ENCODE data around the gene ENPP7.

The ENPP7 gene

DNA sequence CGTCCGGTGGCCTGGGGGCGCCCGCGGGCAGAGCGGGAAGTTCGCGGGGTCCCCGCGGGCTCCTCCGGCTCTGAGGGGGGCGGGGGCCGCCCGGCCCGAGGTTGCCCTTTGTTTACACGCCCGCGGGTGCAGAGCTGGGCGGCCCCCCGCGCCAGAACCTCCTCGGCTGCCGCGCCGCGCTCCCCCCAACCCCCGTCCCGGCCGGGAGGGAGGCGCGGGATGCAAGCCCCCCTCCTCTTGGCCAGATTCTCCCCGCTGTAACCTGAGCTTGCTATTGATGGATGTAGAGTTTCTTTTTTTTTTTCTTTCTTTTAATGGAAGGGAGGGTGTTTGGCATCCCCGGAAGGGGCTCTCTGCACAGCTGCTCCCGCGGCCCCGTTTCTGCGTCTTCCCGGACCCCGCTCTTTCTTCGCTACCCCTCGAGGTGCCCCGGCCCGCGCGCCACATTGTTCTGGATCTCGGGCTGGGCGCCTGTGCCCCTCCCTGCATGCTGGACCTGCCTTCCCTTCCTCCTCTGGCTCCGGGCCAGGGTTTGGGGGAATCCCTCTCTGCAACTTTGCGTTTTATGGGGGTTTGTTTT, 47.9 kb downstream of the ENPP7 start:
- DNase-seq = peak; percentile 82

DNA sequence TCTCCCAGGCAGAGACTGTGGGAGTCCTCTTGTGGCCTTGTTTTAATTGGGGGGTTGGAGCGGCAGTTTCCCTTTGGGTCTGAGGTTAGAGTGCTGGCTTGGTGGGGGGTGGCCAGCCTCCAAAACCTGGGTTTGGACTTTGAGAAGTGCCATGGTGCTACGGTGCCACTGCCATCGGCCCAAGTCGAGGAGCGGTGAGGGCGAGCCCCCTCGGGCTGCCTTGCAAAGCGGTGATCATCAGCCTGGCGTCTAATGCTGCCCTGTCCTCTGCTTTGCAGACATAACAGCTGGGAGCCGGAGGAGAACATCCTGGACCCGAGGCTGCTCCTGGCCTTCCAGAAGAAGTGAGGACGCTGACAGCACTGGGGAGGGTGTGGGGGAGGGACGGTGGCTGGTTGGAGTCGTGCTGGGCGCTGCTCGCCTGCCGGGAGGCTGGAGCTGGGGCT, 48.4 kb downstream of the ENPP7 start:
- no peak for DNase-seq

DNA sequence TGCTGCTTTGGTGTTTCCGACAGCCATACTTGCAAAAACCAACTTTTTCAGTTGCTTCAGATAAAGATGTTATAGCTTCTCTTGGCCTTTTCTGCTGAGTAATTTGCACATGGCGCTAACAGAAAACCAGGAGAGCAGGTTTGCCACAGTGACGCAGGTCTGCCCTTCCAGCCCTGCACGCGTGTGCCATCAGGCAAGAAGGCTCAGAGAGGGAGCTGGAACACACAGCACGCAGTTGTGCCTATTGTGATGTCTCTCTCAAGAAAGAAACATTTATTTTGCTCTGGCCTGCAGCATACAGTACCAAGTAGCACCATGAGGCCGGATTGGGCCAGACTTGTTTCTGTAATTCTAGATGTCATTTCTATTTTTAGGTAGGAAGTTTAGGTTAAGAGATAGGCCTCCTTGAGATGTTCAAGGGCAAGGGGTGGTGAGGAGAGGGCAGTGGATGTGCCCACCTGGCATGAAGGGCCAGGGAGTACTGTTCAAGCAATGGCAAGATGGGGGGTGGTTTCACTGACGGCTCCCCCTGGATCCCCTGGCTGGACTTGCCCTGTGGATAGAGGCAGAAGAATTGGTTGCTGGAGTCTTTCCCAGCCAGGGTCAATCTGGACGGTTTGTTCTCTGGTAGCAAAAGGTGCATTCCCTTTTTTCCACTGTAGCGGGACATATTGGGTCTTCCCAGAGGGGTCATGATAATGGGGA, 49.1 kb downstream of the ENPP7 start:
- DNase-seq = no peak

DNA sequence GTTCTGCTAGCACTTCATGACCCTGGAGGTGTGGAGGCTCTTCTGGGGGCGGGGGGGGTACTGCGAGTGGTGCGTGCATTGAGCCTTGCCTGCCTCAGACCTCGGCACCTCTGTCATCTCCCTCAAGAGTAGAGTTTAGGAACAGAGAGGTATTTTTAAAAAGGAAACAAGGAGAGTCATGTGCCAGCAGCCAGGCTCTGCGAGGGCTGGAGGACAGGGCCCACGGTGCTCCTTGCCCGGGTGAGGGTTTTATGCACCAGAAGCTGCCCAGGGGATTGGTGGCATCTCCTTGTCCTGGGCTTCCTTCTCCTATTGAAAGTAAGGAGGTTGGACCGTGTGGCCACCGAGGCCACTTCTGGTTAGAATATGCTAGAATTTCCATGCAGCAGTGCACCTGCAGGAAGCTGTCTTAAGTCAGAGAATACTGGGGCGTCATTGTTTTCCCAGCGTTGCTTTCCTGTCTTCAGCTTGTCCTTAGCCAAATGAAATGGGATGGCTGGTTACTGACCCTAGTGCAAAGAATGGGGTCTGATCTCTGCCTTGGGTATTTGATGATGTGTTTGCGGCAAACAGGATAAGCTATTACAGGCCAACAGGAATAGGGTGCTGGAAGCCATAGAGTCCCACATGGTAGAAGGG, 50.4 kb downstream of the ENPP7 start:
- DNase-seq = no peak

DNA sequence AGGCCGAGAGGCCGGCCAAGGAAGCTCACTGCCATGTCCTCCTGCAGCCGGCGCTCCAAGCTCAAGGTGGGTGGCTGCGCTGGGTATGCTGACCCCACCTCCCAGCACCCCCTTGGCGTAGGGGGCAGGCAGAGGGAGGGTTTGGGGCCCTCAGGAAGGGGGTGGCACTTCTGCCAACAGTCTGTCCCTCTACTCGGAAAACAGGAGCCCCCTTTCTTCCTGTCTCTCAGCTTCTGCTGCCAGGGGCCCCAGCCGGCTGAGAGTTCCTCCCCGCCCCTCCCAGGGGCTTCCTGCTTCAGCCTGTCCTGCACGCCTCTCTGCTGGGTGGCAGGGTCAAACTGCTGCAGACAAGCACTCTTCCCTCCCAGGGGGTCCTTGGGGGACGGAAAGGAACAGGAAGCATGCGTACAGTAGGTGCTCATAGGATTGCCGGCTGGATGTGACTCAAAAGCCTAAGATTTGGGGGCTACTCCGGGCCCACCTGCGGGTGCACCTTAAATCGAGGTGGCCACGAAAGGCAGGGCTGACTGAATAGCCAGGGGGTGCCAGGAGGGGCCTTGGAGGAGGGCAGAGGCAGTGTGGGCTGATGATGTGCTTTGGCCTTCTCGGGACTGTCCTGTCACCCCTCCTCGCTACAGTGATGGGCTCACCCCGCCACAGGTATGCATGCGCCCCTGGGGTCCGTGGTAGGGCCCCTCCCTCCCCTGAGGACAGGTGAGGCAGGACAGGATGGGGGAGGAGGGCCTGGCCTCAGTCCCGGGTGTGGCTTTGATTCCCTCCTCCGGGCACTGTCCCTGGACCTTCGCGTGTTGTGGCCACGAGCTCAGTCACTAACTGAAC, 51.2 kb downstream of the ENPP7 start:
- DNase-seq = no peak

- no peak for DNase-seq
Measured at GRCh38 chr17:79783891-79784290, 53.1 kb downstream of the ENPP7 start.

GRCh38 chr17:79784353-79785016, 53.7 kb downstream of the ENPP7 start:
- no peak for DNase-seq

DNA sequence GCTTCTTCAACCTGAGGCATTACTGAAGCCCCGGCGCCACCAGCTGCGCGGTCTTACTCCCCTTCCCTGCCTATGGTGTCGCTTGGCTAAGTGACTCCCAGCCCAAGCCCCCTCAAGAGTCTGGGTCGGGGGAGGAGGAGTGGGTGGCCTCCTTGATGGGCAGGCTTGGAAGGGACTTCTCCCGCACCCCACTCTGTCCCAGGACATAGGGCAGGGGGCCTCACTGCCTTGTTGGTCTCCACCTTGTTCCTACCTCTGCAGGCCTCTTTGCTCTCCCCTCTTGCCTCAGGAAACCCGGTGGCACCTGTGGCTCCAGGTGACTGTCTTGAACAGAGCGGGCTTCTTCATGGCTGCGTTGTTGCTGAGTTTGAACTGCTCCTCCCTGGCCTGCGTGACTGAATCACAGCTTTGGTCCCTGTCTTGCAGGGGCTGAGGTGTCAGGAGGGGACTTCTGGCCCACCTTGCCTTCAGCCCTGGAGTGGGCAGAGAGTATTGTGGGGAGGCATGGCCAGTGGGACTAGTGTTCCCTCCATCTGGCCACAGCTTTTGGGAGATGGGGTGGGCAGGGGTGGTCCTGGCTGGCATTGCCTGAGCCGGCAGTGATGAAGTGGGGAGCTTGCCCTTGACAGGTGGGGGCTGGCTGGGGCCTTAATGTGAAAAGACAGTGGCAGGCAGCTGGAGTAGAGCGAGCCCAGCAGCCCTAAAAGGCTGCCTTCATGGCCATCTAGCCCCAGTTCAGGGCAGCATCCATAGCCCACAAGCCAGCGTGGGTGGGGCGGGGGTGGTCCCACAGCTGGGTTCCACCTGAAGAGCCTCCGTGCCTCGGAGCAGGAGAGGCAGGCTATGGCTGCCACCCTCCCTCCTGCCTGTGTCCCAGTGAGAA, 54.5 kb downstream of the ENPP7 start:
- DNase-seq = no peak

GRCh38 chr17:79785900-79786810, 55.4 kb downstream of the ENPP7 start:
- DNase-seq = no peak

GRCh38 chr17:79786930-79787643, 56.3 kb downstream of the ENPP7 start:
- DNase-seq = no peak

DNA sequence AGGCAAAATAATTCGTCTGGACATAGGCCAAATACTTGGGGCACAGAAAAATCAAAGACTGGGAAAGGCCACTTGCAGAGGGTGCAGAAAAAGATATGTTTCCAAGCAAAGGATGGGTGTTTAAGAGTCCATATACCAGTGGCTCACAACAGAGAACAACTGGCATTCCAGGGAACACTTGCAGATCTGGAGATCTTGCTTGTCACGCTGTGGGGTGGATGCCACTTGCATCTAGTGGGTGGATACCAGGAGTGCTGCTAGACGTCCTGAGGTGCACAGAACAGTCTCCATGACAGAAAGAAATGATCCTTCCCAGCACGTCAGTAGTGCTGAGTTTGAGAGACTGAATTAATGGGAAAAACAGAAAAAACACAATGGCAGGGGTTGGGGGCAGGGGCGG, 57.7 kb downstream of the ENPP7 start:
- no peak for DNase-seq

GRCh38 chr17:79788989-79789942, 58.5 kb downstream of the ENPP7 start:
- DNase-seq = peak; percentile 74

GRCh38 chr17:79789943-79790804, 59.4 kb downstream of the ENPP7 start:
- DNase-seq = peak; percentile 90

GRCh38 chr17:79790805-79791734, 60.3 kb downstream of the ENPP7 start:
- peak; percentile 70 for DNase-seq

GRCh38 chr17:79791735-79792161, 61.0 kb downstream of the ENPP7 start:
- DNase-seq = no peak
